ENCODE data around the gene CD6. TPM values are rescaled to one million over a fixed set of nuclear protein-coding genes. Genes with fewer than 3 reads are reported as not detected.

CD6 gene
- total and polyA plus RNA-seq, 8 donors, result 0.23 to 2.3 (median 1.0) TPM

GRCh38 chr11:60934790-60935605 lies 36.5 kb upstream of the CD6 start:
- Histone ChIP-seq H3K27me3 (no peaks in the 10 kb centered on the region), H3K4me3 (no peak overlapping the region), H3K4me1 (peaks cover 0 to under 1% (median 0%) of the 10 kb centered on the region in 3 donors), H3K27ac (no peak overlapping the region), H3K36me3 (no peaks in the 10 kb centered on the region), H3K9me3 (no peaks in the 10 kb centered on the region)
- FAIRE-seq (no peak), DNase-seq (no peak), ATAC-seq (no peak)
- WGBS, 2 donors, result 69 to 80% methylated on average over 21 of the region's 21 CpGs
- no peak for TF ChIP-seq CTCF (IDR thresholded peaks at IDR 0.05)
- intact Hi-C loops (cut with DNase I), result no loop called here

- TF ChIP-seq CTCF (IDR thresholded peaks at IDR 0.05), result no peak
- H3K36me3 ChIP-seq, result no peaks in the 10 kb centered on the region
- 84 to 89% methylated on average over 21 to 27 of the region's 27 CpGs for WGBS, 2 donors
- FAIRE-seq, result no peak
- peaks cover 0 to 3% (median 3%) of the 10 kb centered on the region in 3 donors for H3K4me1 ChIP-seq
- H3K27me3 ChIP-seq, result no peaks in the 10 kb centered on the region
- no peak for ATAC-seq
- H3K27ac ChIP-seq, result no peak overlapping the region
- H3K4me3 ChIP-seq, result no peak overlapping the region
- intact Hi-C loops (cut with DNase I), result no loop called here
- no peaks in the 10 kb centered on the region for H3K9me3 ChIP-seq
- DNase-seq, result peak in 1 of 6 donors; percentile 56
These were observed 35.6 kb upstream of the CD6 start for GRCh38 chr11:60935676-60936442.

GRCh38 chr11:60936467-60937143 lies 34.9 kb upstream of the CD6 start:
- H3K4me1 ChIP-seq, result peaks cover 0 to 3% (median 3%) of the 10 kb centered on the region in 3 donors
- H3K9me3 ChIP-seq, result no peaks in the 10 kb centered on the region
- WGBS, 2 donors, result 88 to 90% methylated on average over 17 to 18 of the region's 18 CpGs
- no peaks in the 10 kb centered on the region for H3K27me3 ChIP-seq
- H3K27ac ChIP-seq, result no peak overlapping the region
- FAIRE-seq, result no peak
- H3K36me3 ChIP-seq, result no peaks in the 10 kb centered on the region
- ATAC-seq, result peak in 1 of 4 donors; percentile 8
- no peak overlapping the region for H3K4me3 ChIP-seq
- no peak for TF ChIP-seq CTCF (IDR thresholded peaks at IDR 0.05)
- intact Hi-C loops (cut with DNase I), result no loop called here
- peak in 1 of 6 donors; percentile 52 for DNase-seq

- no peak for FAIRE-seq
- Histone ChIP-seq H3K4me1 (peaks cover 0 to 3% (median 3%) of the 10 kb centered on the region in 3 donors), H3K27ac (no peak overlapping the region), H3K4me3 (no peak overlapping the region), H3K27me3 (no peaks in the 10 kb centered on the region), H3K36me3 (no peaks in the 10 kb centered on the region), H3K9me3 (no peaks in the 10 kb centered on the region)
- intact Hi-C loops (cut with DNase I), result no loop called here
- DNase-seq, result no peak
- ATAC-seq, result no peak
- 77 to 80% methylated on average over 12 of the region's 12 CpGs for WGBS, 2 donors
- TF ChIP-seq CTCF (IDR thresholded peaks at IDR 0.05), result no peak
These were observed 34.3 kb upstream of the CD6 start for GRCh38 chr11:60937144-60937527.
